ENCODE data around the gene GFY.

DNA sequence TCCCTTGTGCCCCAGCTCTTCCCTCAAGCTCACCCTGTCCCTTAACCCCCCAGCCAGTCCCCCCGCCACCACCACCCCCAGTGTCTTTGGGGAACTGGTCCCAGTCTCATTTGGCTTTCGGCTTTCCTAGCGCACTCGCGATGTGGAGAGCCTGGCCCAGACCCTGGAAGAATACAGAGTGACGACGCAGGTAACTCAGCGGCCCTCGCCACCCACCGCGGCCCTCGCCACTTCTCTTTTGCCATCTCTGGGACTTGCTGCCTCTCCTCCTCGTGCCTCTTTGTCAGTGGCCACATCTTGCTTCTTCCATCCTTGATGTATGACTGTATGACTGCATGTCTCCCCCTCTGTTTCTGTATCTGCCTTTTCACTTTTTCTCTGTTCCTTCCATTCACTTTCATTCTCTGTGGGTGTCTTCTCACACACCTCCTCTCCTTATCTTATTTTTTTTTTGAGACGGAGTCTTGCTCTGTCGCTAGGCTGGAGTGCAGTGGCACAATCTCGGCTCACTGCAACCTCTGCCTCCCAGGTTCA lies 17.6 kb upstream of the GFY start:
- TF ChIP-seq POLR2A (IDR thresholded peaks at IDR 0.05), result no peak
- TF ChIP-seq, protein P1, sequence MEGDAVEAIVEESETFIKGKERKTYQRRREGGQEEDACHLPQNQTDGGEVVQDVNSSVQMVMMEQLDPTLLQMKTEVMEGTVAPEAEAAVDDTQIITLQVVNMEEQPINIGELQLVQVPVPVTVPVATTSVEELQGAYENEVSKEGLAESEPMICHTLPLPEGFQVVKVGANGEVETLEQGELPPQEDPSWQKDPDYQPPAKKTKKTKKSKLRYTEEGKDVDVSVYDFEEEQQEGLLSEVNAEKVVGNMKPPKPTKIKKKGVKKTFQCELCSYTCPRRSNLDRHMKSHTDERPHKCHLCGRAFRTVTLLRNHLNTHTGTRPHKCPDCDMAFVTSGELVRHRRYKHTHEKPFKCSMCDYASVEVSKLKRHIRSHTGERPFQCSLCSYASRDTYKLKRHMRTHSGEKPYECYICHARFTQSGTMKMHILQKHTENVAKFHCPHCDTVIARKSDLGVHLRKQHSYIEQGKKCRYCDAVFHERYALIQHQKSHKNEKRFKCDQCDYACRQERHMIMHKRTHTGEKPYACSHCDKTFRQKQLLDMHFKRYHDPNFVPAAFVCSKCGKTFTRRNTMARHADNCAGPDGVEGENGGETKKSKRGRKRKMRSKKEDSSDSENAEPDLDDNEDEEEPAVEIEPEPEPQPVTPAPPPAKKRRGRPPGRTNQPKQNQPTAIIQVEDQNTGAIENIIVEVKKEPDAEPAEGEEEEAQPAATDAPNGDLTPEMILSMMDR (IDR thresholded peaks at IDR 0.05), result no peak

Data from lower leg skin (tissue), 3 donors.